IPS DF 4.7 (cell line): ENCODE data around the gene CLK3.

Experiments used
- DNase-seq: peaks from one replicate; pipeline ENCODE4 v3.0.0-alpha.2; 2013; ENCODE audit warnings: low spot score; ENCODE audit errors: extremely low read depth

The CLK3 gene

GRCh38 chr15:74603026-74603788 is 12.4 kb upstream of the CLK3 start:
- DNase-seq, result no peak

DNA sequence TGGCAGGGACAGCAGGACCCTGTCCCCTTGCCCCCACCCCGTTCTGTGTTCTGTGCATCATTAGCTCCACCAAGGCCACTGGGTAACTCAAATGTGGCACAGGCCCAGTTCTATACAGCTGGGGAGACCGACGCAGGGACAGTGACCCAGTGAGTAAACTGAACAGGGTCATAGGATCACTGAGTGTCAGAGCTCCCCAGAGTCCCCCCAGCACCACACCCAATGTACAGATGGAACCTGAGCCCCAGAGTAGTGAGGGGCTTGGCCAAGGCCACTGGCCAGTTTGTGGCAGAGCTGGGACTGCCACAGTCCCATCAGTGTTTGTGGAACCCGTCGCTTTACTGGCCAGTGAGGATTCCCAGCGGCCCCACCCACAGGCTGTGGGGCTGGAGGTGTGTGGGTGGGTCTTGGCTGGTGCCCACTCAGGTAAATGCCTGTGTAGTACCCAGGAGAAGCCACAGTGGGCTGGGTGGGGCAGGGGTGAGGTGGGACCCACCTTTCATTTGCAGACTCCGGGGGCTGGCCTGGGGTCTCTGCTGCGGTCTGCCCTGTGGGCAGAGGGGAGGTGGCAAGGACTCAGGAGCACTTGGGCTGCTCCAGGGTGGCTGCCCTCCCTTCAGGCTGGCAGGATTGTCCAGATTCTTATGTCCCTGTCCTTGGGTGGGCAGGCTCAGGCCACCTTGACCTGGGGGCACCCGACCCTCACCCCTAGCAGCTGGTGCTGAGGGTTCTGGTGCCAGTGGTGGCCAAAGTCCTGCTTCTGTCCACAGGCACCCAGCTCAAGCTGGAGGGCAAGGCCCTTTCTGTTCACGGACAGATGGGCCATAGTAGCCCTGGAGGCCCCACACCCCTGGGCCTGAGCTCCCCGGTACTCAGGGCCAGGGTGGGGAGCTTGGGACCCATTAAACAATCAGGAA is 11.6 kb upstream of the CLK3 start:
- no peak for DNase-seq

- DNase-seq, result no peak
Measured at GRCh38 chr15:74604983-74605794, 10.4 kb upstream of the CLK3 start.

GRCh38 chr15:74605795-74606150 is 9.9 kb upstream of the CLK3 start:
- DNase-seq, result no peak

- no peak for DNase-seq
Measured at GRCh38 chr15:74608786-74609185, 6.8 kb upstream of the CLK3 start.

- DNase-seq, result no peak
Measured at GRCh38 chr15:74609938-74610301, 5.7 kb upstream of the CLK3 start.

DNA sequence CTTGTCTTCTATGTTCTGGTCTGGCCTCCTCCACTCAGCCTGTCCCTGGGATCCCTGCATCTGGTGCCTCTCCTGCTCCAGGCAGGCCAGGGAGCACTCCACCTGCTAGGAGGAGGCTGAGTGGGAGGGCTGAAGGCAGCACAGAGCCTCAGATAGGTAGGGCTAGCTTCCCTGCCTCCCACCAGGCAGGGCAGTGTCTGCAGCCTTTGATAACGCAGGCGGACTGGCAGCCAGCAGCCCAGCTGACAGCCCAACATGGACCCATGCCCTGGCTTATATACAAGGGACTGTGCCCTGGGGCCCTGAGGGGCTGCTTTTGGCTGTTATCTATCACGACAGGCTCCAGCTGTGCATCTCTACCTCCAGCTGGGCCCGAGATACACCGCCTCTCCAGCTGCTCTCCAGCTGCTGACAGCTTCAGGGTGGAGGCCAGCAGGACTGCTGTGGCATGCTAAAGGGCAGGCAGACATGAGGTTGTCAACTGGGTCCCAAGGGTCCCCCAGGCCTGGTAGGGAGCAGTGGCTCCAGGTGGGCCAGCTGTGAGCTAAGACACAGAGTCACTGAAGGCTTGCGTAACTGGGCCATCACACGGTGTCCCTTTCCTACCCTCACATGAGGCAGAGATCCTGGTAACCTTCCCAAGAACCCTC is 5.2 kb upstream of the CLK3 start:
- no peak for DNase-seq

DNA sequence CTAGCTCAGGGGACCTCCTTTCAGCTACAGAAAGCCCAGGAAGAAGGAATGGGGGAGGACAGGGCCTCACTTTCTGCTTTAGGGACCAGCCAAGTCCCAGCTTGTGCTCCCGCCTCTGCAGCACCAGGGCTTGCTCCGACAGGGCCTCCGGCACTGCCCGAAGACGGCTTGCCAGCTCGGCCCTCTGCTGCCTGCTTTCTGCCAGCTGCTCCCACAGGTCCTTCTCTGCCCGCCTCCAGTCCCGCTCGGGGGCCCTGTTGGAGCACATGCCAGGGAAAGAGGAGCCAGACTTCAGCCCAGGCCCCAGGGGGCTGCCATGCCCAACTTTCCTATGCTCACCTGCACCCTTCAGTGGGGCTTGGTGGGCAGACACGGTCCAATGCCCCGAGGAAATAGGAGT is 4.3 kb upstream of the CLK3 start:
- DNase-seq, result no peak

DNA sequence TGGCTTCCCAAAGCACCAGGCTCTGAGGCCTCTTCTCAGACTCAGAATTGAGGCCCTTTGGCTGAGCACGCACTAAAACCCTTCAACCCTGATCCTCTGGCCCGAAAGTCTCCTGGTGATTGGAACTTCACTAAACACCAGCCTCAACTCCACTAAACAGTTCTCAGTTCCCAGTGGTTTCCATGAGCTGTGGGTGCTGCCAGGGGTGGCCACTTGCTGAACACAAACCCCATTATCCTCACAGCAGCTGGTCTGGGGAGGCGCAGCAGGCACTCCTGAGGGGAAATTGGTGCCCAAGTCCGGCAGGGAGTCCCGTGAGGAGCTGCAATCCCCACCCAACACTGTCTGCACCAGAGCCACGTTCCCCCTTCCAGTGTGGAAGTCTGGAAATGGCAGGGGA is 3.8 kb upstream of the CLK3 start:
- no peak for DNase-seq

DNA sequence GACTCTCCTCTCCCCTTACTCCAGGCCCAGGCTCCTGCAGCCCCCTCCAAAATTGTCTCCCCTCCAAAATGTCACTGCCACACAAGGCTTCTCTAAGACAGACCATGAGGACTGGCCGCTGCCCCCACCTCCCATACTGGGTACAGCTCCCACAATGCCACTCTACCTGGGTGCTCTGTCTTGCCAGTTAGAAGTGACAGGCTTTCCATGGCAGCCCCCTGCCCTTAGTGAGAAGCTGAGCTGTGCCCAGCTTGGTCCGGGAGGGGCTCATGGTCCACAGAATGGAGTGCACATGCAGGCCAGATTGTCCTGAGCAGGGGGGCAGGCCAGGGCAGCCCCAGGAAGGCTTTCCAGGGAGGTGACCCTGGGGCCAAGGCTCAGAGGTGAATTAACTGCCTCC is 3.0 kb upstream of the CLK3 start:
- no peak for DNase-seq

DNA sequence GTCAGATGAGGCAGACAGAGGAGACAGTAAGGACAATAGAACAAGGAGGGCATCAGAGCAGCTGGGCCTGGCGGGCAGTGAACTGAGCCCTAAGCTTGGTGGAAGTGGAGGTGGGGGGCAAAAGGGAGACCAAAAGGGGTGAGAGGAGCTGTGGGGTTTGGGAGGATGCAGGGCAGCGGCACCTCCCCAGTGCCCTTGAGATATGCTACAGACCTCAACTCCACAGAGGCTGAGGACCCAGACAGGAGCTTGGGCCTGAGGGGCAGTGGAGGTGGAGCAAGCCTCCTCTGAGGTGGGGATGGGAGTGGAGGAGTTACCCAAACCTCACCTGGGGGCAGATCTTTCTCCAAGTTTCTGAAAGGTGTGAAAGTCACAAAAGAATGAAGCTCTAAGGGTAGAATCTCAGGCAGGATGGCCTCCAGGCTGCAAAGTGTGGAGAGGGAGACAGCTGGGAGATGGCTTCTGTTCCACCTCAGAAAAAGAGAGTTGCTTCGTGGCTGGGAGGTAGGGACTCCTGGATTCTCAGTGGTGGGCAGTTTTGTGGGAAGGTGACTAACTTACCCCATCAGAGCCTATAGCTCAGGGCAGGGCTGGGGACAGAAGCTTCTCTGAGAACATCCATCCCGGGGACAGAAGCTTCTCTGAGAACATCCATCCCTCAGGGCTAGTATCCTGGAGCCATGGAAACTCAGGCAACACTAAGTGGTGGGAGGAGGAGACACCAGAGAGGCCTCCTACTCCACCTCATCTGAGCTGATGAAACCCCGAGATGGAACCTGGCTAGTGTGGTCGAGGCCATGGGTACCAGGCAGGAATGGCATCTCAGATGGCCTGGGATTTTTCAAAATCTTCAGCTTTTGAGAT is 2.3 kb upstream of the CLK3 start:
- no peak for DNase-seq

DNA sequence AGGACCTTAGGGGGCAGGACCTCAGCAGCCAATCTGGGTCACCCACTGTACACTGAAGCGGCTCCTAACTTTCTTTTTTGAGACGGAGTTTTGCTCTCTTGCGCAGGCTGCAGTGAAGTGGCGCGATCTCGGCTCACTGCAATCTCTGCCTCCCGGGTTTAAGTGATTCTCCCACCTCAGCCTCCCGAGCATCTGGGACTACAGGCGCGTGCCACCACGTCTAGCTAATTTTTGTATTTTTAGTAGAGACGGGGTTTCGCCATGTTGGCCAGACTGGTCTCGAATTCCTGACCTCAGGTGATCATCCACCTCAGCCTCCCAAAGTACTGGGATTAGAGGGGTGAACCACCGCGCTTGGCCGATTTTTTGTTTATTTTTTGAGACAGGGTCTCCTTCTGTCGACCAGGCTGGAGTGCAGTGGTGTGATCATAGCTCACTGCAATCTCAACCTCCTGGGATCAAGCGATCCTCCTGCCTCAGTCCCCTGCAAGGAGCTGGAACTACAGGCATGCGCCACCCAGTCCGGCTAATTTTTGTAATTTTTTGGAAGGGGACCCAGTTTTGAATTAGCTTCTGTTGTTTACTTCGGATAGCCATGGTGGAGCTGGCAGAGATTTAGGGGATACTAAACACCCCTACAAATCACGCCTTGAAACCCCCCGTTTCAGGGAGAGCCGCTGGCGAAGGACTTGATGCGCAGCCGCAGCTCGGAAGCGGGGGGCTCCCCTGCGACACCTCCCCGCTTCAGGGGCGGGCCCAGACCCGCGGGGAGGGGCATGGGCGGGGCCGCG is 1.5 kb upstream of the CLK3 start:
- DNase-seq, result no peak

- DNase-seq, result no peak
Measured at GRCh38 chr15:74614744-74615507, 710 bp upstream of the CLK3 start.

- DNase-seq, result no peak
Measured at GRCh38 chr15:74616366-74616939, 817 bp downstream of the CLK3 start.

GRCh38 chr15:74616996-74617395 is 1.4 kb downstream of the CLK3 start:
- DNase-seq, result no peak

DNA sequence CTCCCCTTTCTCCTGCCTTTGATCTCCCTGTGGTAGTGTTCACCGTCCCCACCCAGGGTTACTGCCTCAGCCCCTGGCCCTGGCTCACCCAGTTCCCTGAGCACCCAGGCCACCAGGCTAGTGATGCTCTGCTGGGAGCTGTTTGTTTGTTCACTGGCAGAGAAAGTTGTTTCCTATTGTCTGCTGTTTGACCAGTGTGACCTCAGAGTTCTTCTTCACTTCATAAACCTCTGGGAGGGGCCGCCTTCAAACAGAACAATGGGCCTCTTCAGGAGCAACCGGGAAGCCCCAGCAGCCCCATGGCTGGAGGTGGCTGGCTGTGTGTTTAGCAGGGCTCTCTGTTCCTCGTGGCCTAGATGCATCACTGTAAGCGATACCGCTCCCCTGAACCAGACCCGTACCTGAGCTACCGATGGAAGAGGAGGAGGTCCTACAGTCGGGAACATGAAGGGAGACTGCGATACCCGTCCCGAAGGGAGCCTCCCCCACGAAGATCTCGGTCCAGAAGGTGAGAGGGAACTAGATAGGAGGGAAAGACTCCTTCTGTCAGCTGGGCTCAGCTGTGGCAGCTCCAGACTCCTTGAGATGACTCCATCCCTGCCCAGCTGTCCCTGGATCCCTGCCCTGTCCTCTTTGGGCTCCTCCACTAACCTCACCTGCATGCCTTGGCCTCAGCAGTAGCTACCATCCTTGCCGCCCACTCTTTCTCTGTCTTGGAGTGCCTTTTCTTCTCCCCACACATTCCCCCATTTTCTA is 3.4 kb downstream of the CLK3 start:
- DNase-seq, result no peak

- DNase-seq, result no peak
Measured at GRCh38 chr15:74619916-74620635, 4.4 kb downstream of the CLK3 start.
